Upper lobe of left lung (tissue), 4 donors: ENCODE results near the gene PLXNA1.

Experiments
- EP300 ChIP-seq, 4 donors: sonication (generic); formaldehyde crosslinking; IDR thresholded peaks; one replicate each; pipeline ENCODE4 v1.5.1; 2017; ENCODE audit warnings: antibody characterized with exemption in 4 of 4, control low read depth in 2 of 4
- POLR2AphosphoS5 ChIP-seq, 2 donors: sonication (generic); formaldehyde crosslinking; IDR thresholded peaks; one replicate each; pipeline ENCODE4 v1.5.1; 2017; ENCODE audit warnings: antibody characterized with exemption in 2 of 2
- TF ChIP-seq, protein P1 (sequence below), 6 experiments: fragments of 450-650 bp in 4 of 6; fragments of 200-600 bp in 2 of 6; sonication (generic) in 2 of 6; IDR thresholded peaks; one replicate each; pipeline ENCODE4 v1.5.1; 2016 to 2019; ENCODE audit warnings: antibody characterized with exemption in 6 of 6

DNA sequence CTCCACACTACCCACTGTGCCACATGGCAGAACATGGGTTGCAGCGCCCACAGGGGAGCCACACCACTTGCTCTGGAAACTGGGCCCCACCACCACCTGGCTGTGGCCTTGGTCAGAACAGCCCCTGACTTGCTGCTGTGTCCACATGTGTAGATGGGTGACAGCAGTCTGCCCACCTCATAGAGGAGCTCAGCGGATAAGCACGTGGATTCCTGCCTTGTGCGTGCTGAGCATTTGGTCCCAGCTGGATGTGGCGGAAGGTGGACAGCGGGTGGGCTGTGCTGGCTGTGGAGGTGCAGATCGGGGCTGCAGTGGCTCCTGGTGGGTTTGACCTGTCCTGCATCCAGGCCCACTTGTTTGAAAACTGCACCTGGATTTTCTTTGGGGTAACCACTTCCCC lies 6.0 kb upstream of the PLXNA1 start:
- TF ChIP-seq, protein P1, sequence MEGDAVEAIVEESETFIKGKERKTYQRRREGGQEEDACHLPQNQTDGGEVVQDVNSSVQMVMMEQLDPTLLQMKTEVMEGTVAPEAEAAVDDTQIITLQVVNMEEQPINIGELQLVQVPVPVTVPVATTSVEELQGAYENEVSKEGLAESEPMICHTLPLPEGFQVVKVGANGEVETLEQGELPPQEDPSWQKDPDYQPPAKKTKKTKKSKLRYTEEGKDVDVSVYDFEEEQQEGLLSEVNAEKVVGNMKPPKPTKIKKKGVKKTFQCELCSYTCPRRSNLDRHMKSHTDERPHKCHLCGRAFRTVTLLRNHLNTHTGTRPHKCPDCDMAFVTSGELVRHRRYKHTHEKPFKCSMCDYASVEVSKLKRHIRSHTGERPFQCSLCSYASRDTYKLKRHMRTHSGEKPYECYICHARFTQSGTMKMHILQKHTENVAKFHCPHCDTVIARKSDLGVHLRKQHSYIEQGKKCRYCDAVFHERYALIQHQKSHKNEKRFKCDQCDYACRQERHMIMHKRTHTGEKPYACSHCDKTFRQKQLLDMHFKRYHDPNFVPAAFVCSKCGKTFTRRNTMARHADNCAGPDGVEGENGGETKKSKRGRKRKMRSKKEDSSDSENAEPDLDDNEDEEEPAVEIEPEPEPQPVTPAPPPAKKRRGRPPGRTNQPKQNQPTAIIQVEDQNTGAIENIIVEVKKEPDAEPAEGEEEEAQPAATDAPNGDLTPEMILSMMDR (IDR thresholded peaks at IDR 0.05) = no peak
- TF ChIP-seq POLR2AphosphoS5 (IDR thresholded peaks at IDR 0.05) (no peak), EP300 (IDR thresholded peaks at IDR 0.05) (no peak)
